Activated naive CD8-positive, alpha-beta T cell treated with anti-CD3 and anti-CD28 coated beads for 36 hours (primary cell): ENCODE results near the gene MBOAT7. TPM values are rescaled to one million over a fixed set of nuclear protein-coding genes. Genes with fewer than 3 reads are reported as not detected.

ENCODE experiments used
- DNase-seq: peaks from one replicate; pipeline ENCODE4 v3.0.0; 2021
- H3K27ac Mint-ChIP-seq: one replicate; pipeline ENCODE4 v1.8.0; 2022; ENCODE audit warnings: mild to moderate bottlenecking, moderate library complexity, mixed read lengths
- H3K27me3 Mint-ChIP-seq: one replicate; pipeline ENCODE4 v1.8.0; 2022; ENCODE audit warnings: mild to moderate bottlenecking, mixed read lengths
- H3K36me3 Mint-ChIP-seq: one replicate; pipeline ENCODE4 v1.8.0; 2021; ENCODE audit warnings: mild to moderate bottlenecking, mixed read lengths
- H3K4me1 Mint-ChIP-seq: one replicate; pipeline ENCODE4 v1.8.0; 2021; ENCODE audit warnings: mixed read lengths
- H3K4me3 Mint-ChIP-seq: one replicate; pipeline ENCODE4 v1.8.0; 2022; ENCODE audit warnings: mild to moderate bottlenecking, moderate library complexity, mixed read lengths
- H3K9me3 Mint-ChIP-seq: one replicate; pipeline ENCODE4 v1.8.0; 2022; ENCODE audit warnings: mixed read lengths
- total RNA-seq, 2 experiments: library from RNA; stranded (reverse); gene quantifications; one replicate each; pipeline ENCODE4 v1.2.3, GENCODE V29; 2021

MBOAT7 gene
- total RNA-seq, 2 experiments from 2014 or later = 57.0 to 57.1 TPM

- no peaks in the 10 kb centered on the region for H3K9me3 Mint-ChIP-seq
- peaks cover 10% of the 10 kb centered on the region for H3K27me3 Mint-ChIP-seq
- no peak overlapping the region for H3K27ac Mint-ChIP-seq
- peaks cover 19% of the 10 kb centered on the region for H3K4me1 Mint-ChIP-seq
- H3K4me3 Mint-ChIP-seq = no peak overlapping the region
- no peak for DNase-seq
- peaks cover 4% of the 10 kb centered on the region for H3K36me3 Mint-ChIP-seq
These were observed 55.3 kb downstream of the MBOAT7 start for GRCh38 chr19:54133957-54134590.

- peaks cover 14% of the 10 kb centered on the region for H3K4me1 Mint-ChIP-seq
- no peak for DNase-seq
- no peak overlapping the region for H3K27ac Mint-ChIP-seq
These were observed 55.9 kb downstream of the MBOAT7 start for GRCh38 chr19:54133312-54133956.

DNA sequence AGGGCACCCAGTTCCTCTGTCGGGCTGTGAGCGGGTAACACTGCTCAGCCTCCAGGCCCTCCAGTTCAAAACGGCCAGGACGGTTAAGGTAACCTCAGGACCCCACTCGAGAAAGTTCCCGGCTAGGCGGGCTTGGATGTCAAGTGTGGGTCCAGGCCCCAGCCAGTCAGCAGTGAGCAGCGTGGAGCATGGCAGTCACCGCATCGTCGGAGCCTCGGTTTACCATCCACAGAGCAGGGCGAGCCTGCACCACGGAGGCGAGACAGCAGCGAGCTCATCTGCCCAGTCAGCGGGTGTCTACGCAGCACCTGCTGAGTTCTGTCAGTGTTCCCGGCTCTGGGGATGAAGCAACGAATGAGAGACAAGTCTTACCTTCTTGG is 59.8 kb downstream of the MBOAT7 start:
- Mint-ChIP-seq H3K9me3 (no peaks in the 10 kb centered on the region), H3K36me3 (peaks cover 4% of the 10 kb centered on the region), H3K4me3 (no peak overlapping the region), H3K27ac (no peak overlapping the region), H3K4me1 (peaks cover 4% of the 10 kb centered on the region), H3K27me3 (no peaks in the 10 kb centered on the region)
- no peak for DNase-seq

More at GRCh38 chr19:54133312-54133956, 55.9 kb downstream of the MBOAT7 start:
- Mint-ChIP-seq H3K4me3 (no peak overlapping the region), H3K36me3 (no peaks in the 10 kb centered on the region), H3K27me3 (peaks cover 10% of the 10 kb centered on the region), H3K9me3 (no peaks in the 10 kb centered on the region)

DNA sequence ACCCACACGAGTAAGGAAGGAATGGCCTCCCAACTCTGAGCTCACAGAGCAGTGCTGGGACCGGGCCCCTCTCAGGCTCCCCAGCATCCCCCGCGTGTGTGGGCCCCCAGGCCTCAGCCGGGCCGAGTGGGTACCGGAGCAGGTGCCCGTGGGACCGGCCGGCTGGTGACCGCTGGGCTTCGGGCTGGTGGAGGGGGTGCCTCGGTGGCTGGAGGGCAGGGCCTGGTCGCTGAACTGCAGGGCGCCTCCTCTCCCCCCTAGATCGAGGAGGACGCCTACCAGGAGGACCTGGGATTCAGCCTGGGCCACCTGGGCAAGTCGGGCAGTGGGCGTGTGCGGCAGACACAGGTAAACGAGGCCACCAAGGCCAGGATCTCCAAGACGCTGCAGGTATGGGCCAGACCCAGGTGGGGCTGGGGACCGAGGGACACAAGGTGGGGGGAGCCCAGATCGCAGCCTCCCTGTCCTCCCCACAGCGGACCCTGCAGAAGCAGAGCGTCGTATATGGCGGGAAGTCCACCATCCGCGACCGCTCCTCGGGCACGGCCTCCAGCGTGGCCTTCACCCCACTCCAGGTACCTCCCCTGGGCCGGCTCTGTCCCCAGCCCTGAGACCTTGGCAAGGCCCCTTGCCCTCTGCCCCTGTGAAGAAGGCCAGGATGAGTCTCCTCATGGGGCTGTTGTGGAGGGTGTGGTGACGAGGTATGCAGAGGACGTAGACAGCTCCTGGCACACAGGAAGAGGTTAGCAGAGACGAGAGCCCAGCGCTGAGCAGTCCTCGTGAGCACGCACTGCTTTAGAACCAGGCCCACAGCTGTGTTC is 60.4 kb downstream of the MBOAT7 start:
- Mint-ChIP-seq H3K36me3 (peaks cover 4% of the 10 kb centered on the region), H3K9me3 (no peaks in the 10 kb centered on the region), H3K4me1 (no peaks in the 10 kb centered on the region), H3K27me3 (no peaks in the 10 kb centered on the region), H3K27ac (no peak overlapping the region), H3K4me3 (no peak overlapping the region)
- DNase-seq = no peak

DNA sequence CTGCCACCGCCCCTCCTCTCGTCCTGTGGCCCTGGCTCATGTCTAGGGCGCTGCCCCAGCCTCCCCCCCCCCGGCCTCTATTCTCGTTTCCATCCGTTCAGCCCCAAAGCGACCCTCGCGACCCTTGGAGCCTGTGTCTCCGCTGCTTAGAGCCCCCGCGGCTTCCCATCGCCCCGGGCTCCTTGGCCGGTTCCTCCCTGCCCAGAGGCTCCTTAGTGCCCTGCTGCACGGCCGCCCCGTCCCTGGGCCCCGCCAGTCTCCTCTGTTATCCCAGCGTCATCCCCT is 61.0 kb downstream of the MBOAT7 start:
- Mint-ChIP-seq H3K27ac (no peak overlapping the region), H3K27me3 (no peaks in the 10 kb centered on the region), H3K9me3 (no peaks in the 10 kb centered on the region), H3K36me3 (peaks cover 7% of the 10 kb centered on the region), H3K4me3 (no peak overlapping the region), H3K4me1 (no peaks in the 10 kb centered on the region)
- no peak for DNase-seq

DNA sequence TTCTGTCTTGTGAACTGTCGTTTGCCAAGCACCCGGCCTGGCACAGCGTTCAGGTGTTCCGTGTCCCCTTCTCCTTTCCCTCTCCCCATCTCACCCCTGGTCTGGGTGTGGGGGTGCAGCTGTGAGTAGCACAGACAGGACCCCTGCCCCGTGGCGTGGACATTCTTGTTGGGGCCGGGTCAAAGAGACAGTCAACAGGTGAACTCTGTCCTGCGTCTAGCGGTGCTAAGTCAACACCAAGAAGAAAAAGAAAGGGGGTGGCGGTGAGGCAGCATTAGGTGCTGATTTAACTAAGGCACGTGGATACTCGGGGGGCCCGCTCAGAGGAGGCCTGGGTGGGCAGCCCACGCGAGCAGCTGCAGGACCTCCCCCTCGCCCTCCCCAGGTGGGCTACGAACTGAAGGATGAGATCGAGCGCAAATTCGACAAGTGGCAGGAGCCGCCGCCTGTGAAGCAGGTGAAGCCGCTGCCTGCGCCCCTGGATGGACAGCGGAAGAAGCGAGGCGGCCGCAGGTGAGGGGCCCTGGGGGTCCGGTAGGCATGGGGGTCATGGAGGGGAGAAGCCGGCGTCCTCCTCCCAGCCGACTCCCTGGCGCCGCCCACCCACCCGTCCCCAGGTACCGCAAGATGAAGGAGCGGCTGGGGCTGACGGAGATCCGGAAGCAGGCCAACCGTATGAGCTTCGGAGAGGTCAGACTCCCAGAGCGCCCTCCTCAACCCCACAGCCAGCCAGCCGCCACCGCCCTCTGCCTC is 61.5 kb downstream of the MBOAT7 start:
- H3K9me3 Mint-ChIP-seq = no peaks in the 10 kb centered on the region
- no peak overlapping the region for H3K4me3 Mint-ChIP-seq
- H3K27me3 Mint-ChIP-seq = no peaks in the 10 kb centered on the region

DNA sequence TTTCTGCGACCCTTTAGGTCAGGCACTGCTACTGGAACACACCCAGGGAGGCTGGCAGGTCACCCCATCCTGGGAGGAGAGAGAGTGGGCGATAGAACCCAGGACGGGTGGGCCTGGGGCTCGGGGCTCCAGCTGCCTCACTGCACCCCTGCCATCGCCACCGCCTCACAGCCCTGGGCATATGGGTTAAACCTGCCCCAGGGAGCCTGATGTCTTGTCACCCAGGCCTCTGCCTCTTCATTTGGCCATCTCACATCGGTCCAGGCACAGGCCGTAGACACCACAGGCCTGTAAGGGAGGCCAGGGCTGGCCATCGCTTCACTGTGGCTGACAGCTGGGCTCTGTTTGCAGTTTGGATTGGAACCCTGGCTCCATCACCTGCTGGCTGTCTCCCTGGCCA is 63.7 kb downstream of the MBOAT7 start:
- no peak overlapping the region for H3K27ac Mint-ChIP-seq
- no peaks in the 10 kb centered on the region for H3K27me3 Mint-ChIP-seq
- no peaks in the 10 kb centered on the region for H3K9me3 Mint-ChIP-seq
- DNase-seq = no peak
- peaks cover 19% of the 10 kb centered on the region for H3K36me3 Mint-ChIP-seq
- H3K4me3 Mint-ChIP-seq = no peak overlapping the region
- no peaks in the 10 kb centered on the region for H3K4me1 Mint-ChIP-seq

More for the DNA sequence above, 61.5 kb downstream of the MBOAT7 start:
- Mint-ChIP-seq H3K4me1 (no peaks in the 10 kb centered on the region), H3K36me3 (peaks cover 9% of the 10 kb centered on the region), H3K27ac (no peak overlapping the region)
- no peak for DNase-seq

- Mint-ChIP-seq H3K9me3 (no peaks in the 10 kb centered on the region), H3K27ac (no peak overlapping the region), H3K4me3 (no peak overlapping the region), H3K36me3 (peaks cover 26% of the 10 kb centered on the region), H3K27me3 (no peaks in the 10 kb centered on the region), H3K4me1 (no peaks in the 10 kb centered on the region)
- DNase-seq = no peak
These were observed 65.0 kb downstream of the MBOAT7 start for GRCh38 chr19:54124393-54124792.

DNA sequence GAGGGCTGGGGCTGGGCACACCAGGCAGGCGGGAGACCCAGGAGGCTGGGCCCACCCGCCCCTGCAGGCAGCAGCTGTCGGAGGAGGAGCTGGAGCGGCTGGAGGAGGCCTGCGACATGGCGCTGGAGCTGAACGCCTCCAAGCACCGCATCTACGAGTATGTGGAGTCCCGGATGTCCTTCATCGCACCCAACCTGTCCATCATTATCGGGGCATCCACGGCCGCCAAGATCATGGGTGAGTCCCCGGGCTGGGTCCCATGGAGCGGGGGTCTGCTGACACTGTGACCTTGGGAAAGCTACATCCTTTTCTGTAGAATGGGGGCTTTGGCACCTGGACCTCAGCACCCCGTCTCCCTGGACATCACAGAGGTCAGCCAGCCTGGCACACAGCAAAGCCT is 65.7 kb downstream of the MBOAT7 start:
- Mint-ChIP-seq H3K27ac (no peak overlapping the region), H3K27me3 (no peaks in the 10 kb centered on the region), H3K36me3 (peaks cover 26% of the 10 kb centered on the region), H3K4me3 (no peak overlapping the region), H3K9me3 (no peaks in the 10 kb centered on the region), H3K4me1 (no peaks in the 10 kb centered on the region)
- DNase-seq = no peak

Other genes starting within 250 kb of the MBOAT7 start
- gene CACNG8, start 226.6 kb downstream of the MBOAT7 start, total RNA-seq = not detected
- gene CACNG6, start 197.9 kb downstream of the MBOAT7 start, total RNA-seq = not detected
- gene VSTM1, start 125.7 kb downstream of the MBOAT7 start, total RNA-seq = not detected
- not detected for gene TARM1, start 108.2 kb downstream of the MBOAT7 start, total RNA-seq
- gene OSCAR, start 88.8 kb downstream of the MBOAT7 start, total RNA-seq = under 1 TPM; 0.37 to 0.38 TPM
- gene NDUFA3, start 86.7 kb downstream of the MBOAT7 start, total RNA-seq = 10 to 100 TPM; 93.6 to 97.9 TPM
- gene TFPT, start 73.9 kb downstream of the MBOAT7 start, total RNA-seq = 10 to 100 TPM; 33.3 to 38.5 TPM
- gene PRPF31, start 73.8 kb downstream of the MBOAT7 start, total RNA-seq = 100 to 1,000 TPM; 120 to 124 TPM
- 10 to 100 TPM; 59.0 to 62.1 TPM for gene CNOT3, start 51.8 kb downstream of the MBOAT7 start, total RNA-seq
- gene LENG1, start 29.9 kb downstream of the MBOAT7 start, total RNA-seq = 1 to 10 TPM; 3.2 to 4.1 TPM
- not detected for gene TMC4, start 16.4 kb downstream of the MBOAT7 start, total RNA-seq
- 10 to 100 TPM; 15.5 to 16.4 TPM for gene TSEN34, start 1.7 kb upstream of the MBOAT7 start, total RNA-seq
- 1,000 to 10,000 TPM; 1,783 to 1,787 TPM for gene RPS9, start 11.3 kb upstream of the MBOAT7 start, total RNA-seq
- gene LILRB3, start 33.4 kb upstream of the MBOAT7 start, total RNA-seq = not detected
- gene LILRA6, start 53.2 kb upstream of the MBOAT7 start, total RNA-seq = not detected
- gene LILRB5, start 67.7 kb upstream of the MBOAT7 start, total RNA-seq = not detected
- gene LILRB2, start 91.5 kb upstream of the MBOAT7 start, total RNA-seq = not detected
- not detected for gene LILRA5, start 123.6 kb upstream of the MBOAT7 start, total RNA-seq
- under 1 TPM in 1 of 2 experiments, not detected in 1; 0.40 TPM for gene LILRA4, start 149.6 kb upstream of the MBOAT7 start, total RNA-seq
- gene LAIR1, start 175.4 kb upstream of the MBOAT7 start, total RNA-seq = 10 to 100 TPM in 1 of 2 experiments, 1 to 10 TPM in 1; 9.0 to 10.1 TPM
- 1 to 10 TPM in 1 of 2 experiments, under 1 TPM in 1; 0.98 to 1.8 TPM for gene TTYH1, start 225.9 kb upstream of the MBOAT7 start, total RNA-seq